H1 (cell line): ENCODE measurements around the gene KCTD8. TPM values are rescaled to one million over a fixed set of nuclear protein-coding genes. Genes with fewer than 3 reads are reported as not detected.

Experiments
- CTCF ChIA-PET: fragments of 300-600 bp; sonication (Branson Sonifier 250); formaldehyde crosslinking; loops from one replicate; lab custom pipeline; 2021; ENCODE audit not compliant: partially characterized antibody; lab: Charles Lee
- POLR2A ChIA-PET: fragments of 300-600 bp; sonication (Branson Sonifier 250); formaldehyde crosslinking; loops from one replicate; lab custom pipeline; 2021; ENCODE audit warnings: inconsistent platforms; ENCODE audit not compliant: partially characterized antibody; lab: Charles Lee
- DNase-seq, 2 experiments: peaks; one replicate each; pipeline versions ENCODE4 v3.0.0 to v3.0.0-alpha.2; 2010 to 2022; ENCODE audit warnings: low spot score in 2 of 2, low read depth in 1 of 2, mixed read lengths in 1 of 2
- FAIRE-seq: peaks from 2 replicates; lab custom pipeline; 2011; peaks lifted over from hg19 to GRCh38; lab: Jason Lieb, UNC
- H2AFZ ChIP-seq: 2 replicates; pipeline ENCODE4 v1.8.1; 2012; ENCODE audit warnings: low read length, inconsistent platforms
- H2AK5ac ChIP-seq: 2 replicates; pipeline ENCODE4 v1.6.1; 2013; ENCODE audit warnings: low read depth, low read length
- H2BK120ac ChIP-seq: replicated peaks from 2 replicates; pipeline ENCODE3; 2013; ENCODE audit warnings: low read depth, low read length, inconsistent platforms
- H2BK12ac ChIP-seq: 2 replicates; pipeline ENCODE4 v1.6.1; 2013; ENCODE audit warnings: low read depth, low read length
- H2BK15ac ChIP-seq: 2 replicates; pipeline ENCODE4 v1.6.1; 2013; ENCODE audit warnings: low read length
- H2BK20ac ChIP-seq: 2 replicates; pipeline ENCODE4 v1.6.1; 2013; ENCODE audit warnings: low read length
- H2BK5ac ChIP-seq: 2 replicates; pipeline ENCODE4 v1.6.1; 2013; ENCODE audit warnings: low read depth, low read length
- H3K14ac ChIP-seq: 2 replicates; pipeline ENCODE4 v1.6.1; 2013; ENCODE audit warnings: inconsistent platforms; ENCODE audit not compliant: insufficient read length
- H3K18ac ChIP-seq: 2 replicates; pipeline ENCODE4 v1.6.1; 2013; ENCODE audit warnings: low read length; ENCODE audit errors: extremely low read depth
- H3K23ac ChIP-seq: 2 replicates; pipeline ENCODE4 v1.6.1; 2013; ENCODE audit warnings: inconsistent platforms; ENCODE audit not compliant: insufficient read length
- H3K23me2 ChIP-seq: 2 replicates; pipeline ENCODE4 v1.6.1; 2013; ENCODE audit warnings: low read depth, low read length
- H3K27ac ChIP-seq: 2 replicates; pipeline ENCODE4 v1.6.1; 2011; ENCODE audit warnings: low read depth, low read length, inconsistent platforms
- H3K27me3 ChIP-seq, 4 experiments: replicated peaks in 1 of 4; 1 replicate in 1 of 4; 2 replicates in 3 of 4; pipeline versions ENCODE4 v1.6.1 to v1.8.1; 2011 to 2013; ENCODE audit warnings: low read length in 3 of 4, mild to moderate bottlenecking in 3 of 4, inconsistent platforms in 2 of 4, mixed read lengths in 2 of 4, moderate library complexity in 1 of 4; ENCODE audit not compliant: control insufficient read depth in 3 of 4, insufficient read depth in 3 of 4; ENCODE audit errors: extremely low read depth in 1 of 4
- H3K36me3 ChIP-seq, 4 experiments: 2 replicates each; pipeline versions ENCODE4 v1.6.1 to v1.8.1; 2011 to 2013; ENCODE audit warnings: mild to moderate bottlenecking in 4 of 4, low read length in 3 of 4, moderate library complexity in 2 of 4, control low read depth in 1 of 4, inconsistent platforms in 1 of 4; ENCODE audit not compliant: insufficient read depth in 4 of 4, control insufficient read depth in 2 of 4
- H3K4ac ChIP-seq: replicated peaks from 2 replicates; pipeline ENCODE3; 2013; ENCODE audit warnings: low read length, low read depth, mixed read lengths, inconsistent platforms; ENCODE audit not compliant: insufficient read length
- H3K4me1 ChIP-seq, 4 experiments: replicated peaks in 1 of 4; 1 replicate in 1 of 4; 2 replicates in 3 of 4; pipeline versions ENCODE4 v1.6.1 to v1.8.1; 2011 to 2013; ENCODE audit warnings: low read length in 3 of 4, inconsistent platforms in 2 of 4, mixed read lengths in 1 of 4; ENCODE audit not compliant: insufficient read depth in 4 of 4, control insufficient read depth in 3 of 4
- H3K4me2 ChIP-seq, 2 experiments: 2 replicates each; pipeline versions ENCODE4 v1.6.1 to v1.8.1; 2011 to 2013; ENCODE audit warnings: low read depth in 2 of 2, low read length in 2 of 2, control low read depth in 1 of 2, inconsistent platforms in 1 of 2, mild to moderate bottlenecking in 1 of 2; ENCODE audit not compliant: insufficient read depth in 1 of 2
- H3K4me3 ChIP-seq, 4 experiments: fragments of 200-600, 300-600 bp in 1 of 4; sonication (generic), shearing (Covaris generic), sonication (Bioruptor Twin) in 1 of 4; 2 replicates each; pipeline versions ENCODE4 v1.5.1 to v1.8.1; 2011 to 2016; ENCODE audit warnings: low read length in 4 of 4, low read depth in 3 of 4, control low read depth in 2 of 4, inconsistent platforms in 2 of 4, mild to moderate bottlenecking in 2 of 4, mixed read lengths in 1 of 4, moderate library complexity in 1 of 4; ENCODE audit not compliant: insufficient read depth in 2 of 4; ENCODE audit errors: extremely low read depth in 1 of 4
- H3K56ac ChIP-seq: replicated peaks from 2 replicates; pipeline ENCODE3; 2013; ENCODE audit warnings: low read depth, mild to moderate bottlenecking, mixed read lengths, low read length, inconsistent platforms; ENCODE audit not compliant: insufficient read length
- H3K79me1 ChIP-seq: 2 replicates; pipeline ENCODE4 v1.6.1; 2013; ENCODE audit warnings: low read depth, low read length, control low read depth
- H3K79me2 ChIP-seq, 2 experiments: 2 replicates each; pipeline versions ENCODE4 v1.6.1 to v1.8.1; 2012 to 2013; ENCODE audit warnings: low read length in 2 of 2, mild to moderate bottlenecking in 2 of 2, inconsistent platforms in 1 of 2; ENCODE audit not compliant: insufficient read depth in 2 of 2, control insufficient read depth in 1 of 2
- H3K9ac ChIP-seq, 4 experiments: replicated peaks in 1 of 4; 1 replicate in 1 of 4; 2 replicates in 3 of 4; pipeline versions ENCODE4 v1.6.1 to v1.8.1; 2011 to 2013; ENCODE audit warnings: low read depth in 3 of 4, low read length in 3 of 4, control low read depth in 2 of 4, mild to moderate bottlenecking in 2 of 4, moderate library complexity in 2 of 4, inconsistent platforms in 1 of 4; ENCODE audit errors: extremely low read depth in 1 of 4
- H3K9me3 ChIP-seq, 2 experiments: 2 replicates each; pipeline versions ENCODE4 v1.6.1 to v1.8.1; 2012 to 2013; ENCODE audit warnings: mild to moderate bottlenecking in 2 of 2, moderate library complexity in 2 of 2, control low read depth in 1 of 2, inconsistent platforms in 1 of 2, low read depth in 1 of 2, low read length in 1 of 2, mixed read lengths in 1 of 2; ENCODE audit not compliant: insufficient read depth in 2 of 2
- H4K20me1 ChIP-seq, 2 experiments: replicated peaks in 1 of 2; 2 replicates each; pipeline versions ENCODE3 to v1.8.1; 2011 to 2013; ENCODE audit warnings: inconsistent platforms in 2 of 2, low read length in 2 of 2, mild to moderate bottlenecking in 1 of 2; ENCODE audit not compliant: insufficient read depth in 2 of 2, control insufficient read depth in 1 of 2
- H4K5ac ChIP-seq: 2 replicates; pipeline ENCODE4 v1.6.1; 2013; ENCODE audit warnings: low read length, low read depth, mixed read lengths, inconsistent platforms; ENCODE audit not compliant: insufficient read length
- H4K8ac ChIP-seq: 2 replicates; pipeline ENCODE4 v1.8.0; 2013; ENCODE audit warnings: mild to moderate bottlenecking, moderate library complexity, low read length, inconsistent platforms; ENCODE audit not compliant: insufficient read depth; ENCODE audit errors: extremely low read depth
- H4K91ac ChIP-seq: replicated peaks from 2 replicates; pipeline ENCODE3; 2013; ENCODE audit warnings: low read length, mixed read lengths, inconsistent platforms; ENCODE audit not compliant: insufficient read length
- BCL11A ChIP-seq, 2 experiments: IDR thresholded peaks; one replicate each; pipeline ENCODE4 v1.6.1; 2011; ENCODE audit warnings: low read depth in 2 of 2, low read length in 2 of 2, mild to moderate bottlenecking in 2 of 2
- CTBP2 ChIP-seq: IDR thresholded peaks from 2 replicates; pipeline ENCODE4 v1.7.0; 2011; ENCODE audit warnings: borderline replicate concordance, mild to moderate bottlenecking, moderate library complexity, mixed read lengths, low read length; ENCODE audit not compliant: insufficient read depth, insufficient read length
- NANOG ChIP-seq: IDR thresholded peaks from 2 replicates; pipeline ENCODE4 v1.6.1; 2011; ENCODE audit warnings: low read length, low read depth, mild to moderate bottlenecking, inconsistent platforms; ENCODE audit not compliant: insufficient read depth, poor library complexity, severe bottlenecking
- WGBS, 2 experiments: shearing (Covaris generic) in 1 of 2; methylation state at CpG; one replicate each; pipeline versions ENCODE4 v1.1.6 to v1.1.7; 2013 to 2015; ENCODE audit warnings: low lambda C conversion rate in 2 of 2, mixed read lengths in 2 of 2, inconsistent platforms in 1 of 2, low coverage in 1 of 2, missing lambda C conversion rate in 1 of 2; ENCODE audit not compliant: insufficient replicate concordance in 2 of 2, insufficient coverage in 1 of 2, insufficient read length in 1 of 2; ENCODE audit errors: extremely low coverage in 1 of 2, missing lambda C conversion rate in 1 of 2; 5-methylcytosine and 5-hydroxymethylcytosine counted together
- polyA plus RNA-seq, 7 experiments: library from polyadenylated mRNA; depleted of rRNA in 3 of 7; stranded (reverse) in 5 of 7; unstranded in 2 of 7; fragments of >200 nt in 5 of 7; fragments of 200-250 nt in 2 of 7; gene quantifications; 1 replicate in 5 of 7; 2 replicates in 1 of 7; 4 replicates in 1 of 7; pipeline versions ENCODE4 v1.2.1 to v1.2.3, GENCODE V29; 2011 to 2013; ENCODE audit warnings: missing spikeins in 2 of 7, mixed read lengths in 2 of 7
- total RNA-seq: library from RNA; stranded (reverse); fragmentation: NEBNext Ultra II Directional; extraction: Animal tissue kit (Norgen Biotek cat#: 25700); gene quantifications from 2 replicates; pipeline ENCODE4 v1.2.1, GENCODE V29; 2021

KCTD8 gene
- total and polyA plus RNA-seq, 2 of the 8 experiments (the other 6 are each of a cell fraction or from before 2014, with no cell fraction given): 2.9 to 3.7 TPM

DNA sequence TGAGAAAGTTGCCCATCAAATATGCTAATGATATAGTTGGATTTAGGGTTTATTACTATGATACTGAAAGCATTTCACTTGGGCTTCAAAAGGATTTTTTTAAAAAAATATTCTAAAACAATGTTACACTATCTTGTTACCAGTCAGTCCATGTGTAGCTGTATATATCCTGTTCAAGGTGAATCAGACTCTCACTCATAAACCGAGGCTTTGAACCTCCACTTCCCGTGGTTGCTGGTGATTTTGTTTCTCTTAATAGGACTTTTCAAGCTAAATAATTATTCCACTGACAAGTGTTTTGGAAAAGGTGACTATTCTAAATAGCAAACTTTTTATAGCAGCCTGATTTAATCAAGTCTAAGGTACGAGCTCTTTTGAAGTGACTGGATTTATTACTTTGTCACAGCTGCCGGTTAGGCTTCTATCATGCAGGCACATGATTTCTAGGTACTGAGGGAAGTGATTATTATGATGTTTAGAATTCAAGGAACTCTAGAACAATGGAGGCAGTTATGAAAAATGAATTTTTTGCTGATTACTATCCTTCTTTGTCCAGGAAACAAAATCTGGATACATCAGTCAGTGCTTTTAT is 287.7 kb downstream of the KCTD8 start:
- H3K4me1 ChIP-seq: no peaks in the 10 kb centered on the region
- H2BK12ac ChIP-seq: no peak overlapping the region
- no peak overlapping the region for H3K4me3 ChIP-seq
- H3K23ac ChIP-seq: no peak overlapping the region
- no peak overlapping the region for H2AK5ac ChIP-seq
- H3K56ac ChIP-seq: no peak overlapping the region
- DNase-seq: no peak
- no peak overlapping the region for H2AFZ ChIP-seq
- H3K36me3 ChIP-seq: no peaks in the 10 kb centered on the region
- H3K27me3 ChIP-seq: no peaks in the 10 kb centered on the region
- H2BK20ac ChIP-seq: no peak overlapping the region
- H3K27ac ChIP-seq: no peak overlapping the region
- H3K9me3 ChIP-seq: no peaks in the 10 kb centered on the region
- H2BK15ac ChIP-seq: no peak overlapping the region
- ChIA-PET CTCF (interaction anchor here (1.5 kb wide), 1 partner anchor 265 kb away, joined by 3 read pairs; no protein-coding TSS in a partner anchor), POLR2A (no interaction called here)
- H3K14ac ChIP-seq: no peak overlapping the region
- H2BK5ac ChIP-seq: no peak overlapping the region
- no peaks in the 10 kb centered on the region for H3K79me2 ChIP-seq
- no peaks in the 10 kb centered on the region for H3K23me2 ChIP-seq
- no peak overlapping the region for H2BK120ac ChIP-seq
- FAIRE-seq: no peak
- H4K91ac ChIP-seq: no peak overlapping the region
- no peak overlapping the region for H4K8ac ChIP-seq
- H3K4ac ChIP-seq: no peak overlapping the region
- TF ChIP-seq BCL11A (IDR thresholded peaks at IDR 0.05; ENCODE audit: low read depth in 2 of 2, low read length in 2 of 2): no peak
- no peak for TF ChIP-seq NANOG
- no peak for TF ChIP-seq CTBP2
- WGBS, 2 experiments: 95% methylated on average over 4 of the region's 4 CpGs; no CpG with 5 or more reads in 1 of the 2 experiments
- no peak overlapping the region for H3K9ac ChIP-seq
- no peak overlapping the region for H3K4me2 ChIP-seq
- no peaks in the 10 kb centered on the region for H3K79me1 ChIP-seq
- H4K5ac ChIP-seq: no peak overlapping the region
- no peaks in the 10 kb centered on the region for H4K20me1 ChIP-seq
- H3K18ac ChIP-seq: no peak overlapping the region
